Head of caudate nucleus (tissue), 42 donors: Measurements from ENCODE around the gene DHRS3.
"Not testable (repeated sequence)": the region's sequence is repeated elsewhere in the genome, so short reads cannot be mapped to it uniquely, and the experiment has no call there.

Experiments
- DNase-seq, 42 donors: peaks; one replicate each; pipeline versions ENCODE4 v3.0.0 to v3.0.0-alpha.2; 2020 to 2021; ENCODE audit warnings: mixed read lengths in 7 of 42
- intact Hi-C: fragments of 100-400 bp; cut with DNase I; formaldehyde crosslinking; loops from one replicate; pipeline ENCODE4 v1.15.0; 2022

DHRS3 gene

DNA sequence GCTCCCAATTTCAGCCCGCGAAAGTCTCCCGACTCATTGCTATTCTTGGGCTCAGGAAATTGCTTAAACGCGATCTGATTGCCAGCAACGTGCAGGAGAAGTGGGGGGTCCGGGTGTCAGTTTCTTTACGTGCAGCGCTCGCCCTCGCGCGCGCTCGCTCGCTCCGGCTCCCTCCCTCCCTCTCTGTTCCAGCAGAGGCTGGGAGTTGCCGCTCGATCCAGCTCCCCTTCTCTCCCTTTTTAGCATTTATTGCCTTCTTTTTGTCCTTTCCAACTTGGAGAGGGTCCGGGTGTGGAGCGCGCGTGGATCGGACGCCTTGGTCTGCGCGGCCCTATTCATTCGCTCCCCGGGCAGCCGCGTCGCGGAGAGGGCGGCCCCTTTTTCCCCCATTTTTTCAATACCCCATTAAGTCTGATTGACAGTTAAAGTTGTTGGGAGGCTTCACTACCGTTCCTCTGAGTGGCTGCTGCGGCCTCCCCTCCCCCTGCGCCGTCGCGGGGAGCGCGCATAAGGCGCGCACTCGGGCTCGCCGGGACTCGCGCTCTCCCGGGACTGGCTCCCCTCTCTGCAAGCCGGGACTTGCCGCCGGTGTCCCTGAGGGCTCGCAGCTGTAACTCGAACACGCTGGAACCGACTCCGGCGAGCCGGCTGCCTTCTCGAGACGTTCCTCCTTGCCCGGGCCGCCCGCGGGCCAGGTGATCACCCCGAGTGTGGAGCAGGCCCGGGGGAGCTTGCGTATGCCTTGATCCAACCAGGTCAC, at the start of gene DHRS3:
DHRS3 (minus strand) TSS at position 310 of the 760 bp plus-strand sequence. CDS start 862 bp downstream, outside the sequence.
- intact Hi-C loops = loop anchor here (5.0 to 10.0 kb wide), 3 partner anchors 103 to 301 kb away; no protein-coding TSS in a partner anchor
- peak; percentile 51 to 88 (median 79) for DNase-seq

DNA sequence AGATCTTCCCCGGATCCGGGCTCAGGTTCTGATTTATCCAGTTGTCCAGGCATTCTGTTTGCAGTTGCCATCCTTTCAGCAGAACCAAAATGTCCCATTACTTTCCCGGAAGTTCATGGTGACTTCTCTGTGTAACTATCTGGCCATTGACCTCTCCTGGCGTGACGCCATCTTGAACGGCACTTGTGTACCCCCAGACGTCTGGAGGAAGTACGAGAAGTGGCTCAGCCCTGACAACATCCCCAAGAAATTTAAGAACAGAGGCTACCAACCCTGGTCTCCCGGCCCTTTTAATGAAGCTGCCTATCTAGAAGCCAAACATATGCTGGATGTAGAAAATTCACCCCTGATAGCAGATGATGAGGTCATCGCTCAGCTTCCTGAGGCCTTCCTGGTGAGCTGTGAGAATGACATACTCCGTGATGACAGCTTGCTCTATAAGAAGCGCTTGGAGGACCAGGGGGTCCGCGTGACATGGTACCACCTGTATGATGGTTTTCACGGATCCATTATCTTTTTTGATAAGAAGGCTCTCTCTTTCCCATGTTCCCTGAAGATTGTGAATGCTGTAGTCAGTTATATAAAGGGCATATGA, 48.2 kb upstream of the DHRS3 start:
- intact Hi-C loops = no loop called here
- DNase-seq = no peak

GRCh38 chr1:12665511-12665910, 47.5 kb upstream of the DHRS3 start:
- no peak for DNase-seq
- intact Hi-C loops = no loop called here

GRCh38 chr1:12662556-12662955, 44.5 kb upstream of the DHRS3 start:
- DNase-seq = no peak
- intact Hi-C loops = no loop called here

DNA sequence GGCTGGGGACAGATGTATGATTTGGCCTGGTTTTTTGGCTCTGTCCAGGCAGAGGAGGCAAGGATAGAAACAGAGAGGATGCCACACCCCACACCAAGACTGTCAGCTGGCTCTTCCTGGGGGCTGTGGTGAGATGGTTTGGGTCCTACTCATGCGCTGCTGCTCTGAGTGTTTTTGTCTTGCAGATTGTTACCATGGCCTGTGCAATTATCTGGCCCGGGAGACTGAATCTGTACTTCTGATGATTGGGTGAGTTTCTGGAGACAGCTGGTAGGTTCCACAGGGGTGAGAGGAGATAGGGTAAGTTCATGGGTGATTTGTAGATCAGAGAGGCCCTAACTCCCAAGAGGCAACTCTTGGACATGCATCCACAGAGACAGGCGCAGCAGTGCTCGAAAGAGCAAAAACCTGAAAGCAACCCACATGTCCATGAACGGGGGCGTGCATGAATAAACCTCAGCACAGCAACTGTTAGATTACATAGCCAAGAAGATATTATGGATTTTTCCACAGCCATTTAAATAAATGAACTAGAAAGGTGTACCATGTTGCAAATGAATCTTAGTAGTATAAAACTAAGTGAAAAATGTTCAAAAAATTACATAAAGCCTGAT, 43.7 kb upstream of the DHRS3 start:
- no peak for DNase-seq
- intact Hi-C loops = no loop called here

GRCh38 chr1:12658531-12659453, 40.8 kb upstream of the DHRS3 start:
- intact Hi-C loops = no loop called here

DNA sequence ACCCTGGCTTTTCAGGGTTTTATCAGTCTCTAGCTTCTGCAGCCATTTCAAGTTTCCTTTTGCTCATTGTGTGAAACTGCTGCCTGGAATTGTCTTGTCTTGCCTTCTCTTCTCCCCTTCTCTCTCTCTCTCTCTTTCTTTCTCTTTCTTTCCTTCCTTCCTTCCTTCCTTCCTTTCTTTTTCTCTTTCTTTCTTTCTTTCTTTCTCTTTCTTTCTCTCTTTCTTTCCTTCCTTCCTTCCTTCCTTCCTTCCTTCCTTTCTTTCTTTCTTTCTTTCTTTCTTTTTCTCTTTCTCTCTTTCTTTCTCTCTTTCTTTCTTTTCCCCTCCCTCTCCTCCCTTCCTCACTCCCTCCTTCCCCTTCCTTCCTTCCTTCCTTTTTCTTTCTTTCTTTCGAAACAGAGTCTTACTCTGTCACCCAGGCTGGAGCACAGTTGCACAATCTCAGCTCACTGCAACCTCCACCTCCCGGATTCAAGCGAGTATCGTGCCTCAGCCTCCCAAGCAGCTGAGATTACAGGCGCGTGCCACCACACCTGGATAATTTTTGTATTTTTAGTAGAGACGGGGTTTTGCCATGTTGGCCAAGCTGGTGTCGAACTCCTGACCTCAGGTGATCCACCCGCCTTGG, 40.0 kb upstream of the DHRS3 start:
- DNase-seq, intact Hi-C loops: not testable (repeated sequence)

More at GRCh38 chr1:12658531-12659453, 40.8 kb upstream of the DHRS3 start:
- peak; percentile 20 to 92 (median 78) for DNase-seq

GRCh38 chr1:12657060-12657884, 39.3 kb upstream of the DHRS3 start:
- DNase-seq = no peak
- intact Hi-C loops = no loop called here

GRCh38 chr1:12656575-12656974, 38.6 kb upstream of the DHRS3 start:
- intact Hi-C loops = no loop called here
- DNase-seq = no peak

DNA sequence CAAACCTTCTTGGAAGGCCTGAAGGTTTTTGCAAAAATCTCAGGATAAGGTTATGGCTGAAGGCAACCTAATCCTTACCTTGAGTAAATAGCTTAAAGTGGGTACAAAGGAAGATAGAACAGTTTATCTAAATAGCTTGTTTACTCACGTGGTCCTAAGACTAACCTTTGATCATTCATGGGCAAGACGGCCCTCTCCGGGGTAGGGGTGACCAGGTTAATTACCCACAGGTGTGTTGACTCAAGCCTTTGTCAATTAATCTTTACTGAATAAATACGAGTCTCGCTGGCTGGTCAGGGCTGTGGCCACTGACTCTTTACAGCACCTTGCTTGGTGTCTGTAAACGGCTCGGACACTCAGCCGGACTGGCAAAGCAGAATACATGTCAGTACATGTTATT, 36.6 kb upstream of the DHRS3 start:
- intact Hi-C loops = no loop called here
- DNase-seq = no peak

- intact Hi-C loops = no loop called here
- no peak for DNase-seq
Measured at GRCh38 chr1:12654004-12654567, 36.1 kb upstream of the DHRS3 start.

DNA sequence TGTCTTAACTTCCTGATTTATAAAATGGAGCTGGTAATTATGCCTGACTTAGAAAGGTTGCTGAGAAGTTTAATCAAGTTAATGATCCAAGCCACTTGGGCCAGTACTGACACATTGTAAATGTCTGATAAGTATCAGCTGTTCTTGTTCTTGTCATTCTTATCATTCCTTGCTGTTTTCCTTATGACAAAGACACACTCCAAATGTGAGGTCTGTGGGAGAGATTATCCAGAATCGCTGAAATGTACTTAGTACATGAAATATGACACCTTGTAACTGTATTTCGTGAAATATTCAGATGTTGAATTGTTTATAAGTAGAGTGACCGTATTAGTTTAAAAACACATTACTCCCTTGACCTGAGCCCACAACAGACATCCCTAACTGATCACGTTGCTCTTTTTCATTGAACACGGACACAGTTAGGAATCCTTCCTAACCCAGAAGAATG, 32.0 kb upstream of the DHRS3 start:
- DNase-seq = no peak
- intact Hi-C loops = no loop called here

- intact Hi-C loops = no loop called here
- no peak for DNase-seq
Measured at GRCh38 chr1:12648741-12649140, 30.7 kb upstream of the DHRS3 start.

GRCh38 chr1:12645401-12645800, 27.4 kb upstream of the DHRS3 start:
- intact Hi-C loops = not testable (repeated sequence)

GRCh38 chr1:12644829-12645228, 26.8 kb upstream of the DHRS3 start:
- intact Hi-C loops = no loop called here
- no peak for DNase-seq

More at GRCh38 chr1:12645401-12645800, 27.4 kb upstream of the DHRS3 start:
- not testable (repeated sequence) for DNase-seq

GRCh38 chr1:12644237-12644636, 26.2 kb upstream of the DHRS3 start:
- intact Hi-C loops = no loop called here

DNA sequence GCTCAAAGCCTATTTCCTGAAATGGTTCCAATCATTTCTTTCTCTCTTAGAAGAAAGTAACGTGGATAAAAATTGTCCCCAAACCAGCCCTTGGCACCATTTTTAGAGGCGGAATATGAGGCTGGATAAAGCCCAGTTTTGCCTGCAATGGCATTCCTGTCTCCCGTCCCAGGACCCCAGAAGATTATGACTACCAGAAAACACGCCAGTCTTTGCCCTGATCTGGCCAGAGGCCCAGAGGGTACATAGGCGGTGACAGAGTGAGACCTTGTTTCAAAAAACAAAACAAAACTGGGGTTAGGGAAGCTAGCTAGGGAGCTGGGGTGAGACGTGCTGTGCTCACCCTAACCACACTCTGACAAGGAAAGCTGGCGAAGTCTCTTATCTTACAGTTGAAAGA, 25.8 kb upstream of the DHRS3 start, which contains the start of gene AADACL4:
AADACL4 (plus strand) TSS at position 301 of the 400 bp plus-strand sequence. CDS start 462 bp downstream, outside the sequence.
- intact Hi-C loops = no loop called here
- DNase-seq = no peak

More at GRCh38 chr1:12644237-12644636, 26.2 kb upstream of the DHRS3 start:
- DNase-seq = no peak
